RWPE2 (cell line): ENCODE results near the gene PKP2.

ENCODE experiments used
- ATAC-seq: fragments of 200-7000 bp; cut with Tn5 transposase; 3 replicates; pipeline ENCODE4 v1.9.1; 2021; ENCODE audit warnings: low read depth
- DNase-seq: peaks from one replicate; pipeline ENCODE4 v3.0.0-alpha.2; 2020; ENCODE audit warnings: low spot score
- H3K27ac ChIP-seq: fragments of 450-650 bp; 2 replicates; pipeline ENCODE4 v1.5.1; 2017; ENCODE audit warnings: mild to moderate bottlenecking; ENCODE audit not compliant: poor library complexity, severe bottlenecking
- H3K27me3 ChIP-seq: fragments of 250-450 bp; sonication (Bioruptor Pico); 2 replicates; pipeline ENCODE4 v1.5.1; 2021; ENCODE audit warnings: mild to moderate bottlenecking, moderate library complexity; ENCODE audit not compliant: insufficient read depth, poor library complexity, severe bottlenecking
- H3K36me3 ChIP-seq: fragments of 250-450 bp; sonication (Bioruptor Pico); 2 replicates; pipeline ENCODE4 v1.5.1; 2020; ENCODE audit warnings: low read depth, mild to moderate bottlenecking, moderate library complexity
- H3K4me1 ChIP-seq: fragments of 250-450 bp; sonication (Bioruptor Pico); 2 replicates; pipeline ENCODE4 v1.5.1; 2021; ENCODE audit warnings: mild to moderate bottlenecking, moderate library complexity; ENCODE audit not compliant: insufficient read depth, poor library complexity, severe bottlenecking
- H3K4me3 ChIP-seq: fragments of 250-450 bp; sonication (Bioruptor Pico); 2 replicates; pipeline ENCODE4 v1.5.1; 2021; ENCODE audit warnings: mild to moderate bottlenecking, moderate library complexity; ENCODE audit not compliant: severe bottlenecking
- H3K9me3 ChIP-seq: fragments of 250-450 bp; sonication (Bioruptor Pico); 2 replicates; pipeline ENCODE4 v1.5.1; 2021; ENCODE audit warnings: mild to moderate bottlenecking, moderate library complexity; ENCODE audit not compliant: severe bottlenecking
- CTCF ChIP-seq: fragments of 450-650 bp; IDR thresholded peaks from one replicate; pipeline ENCODE4 v1.5.1; 2017; ENCODE audit warnings: mild to moderate bottlenecking, moderate library complexity; ENCODE audit not compliant: poor library complexity, severe bottlenecking

PKP2 gene

GRCh38 chr12:32843528-32844095 is 53.0 kb downstream of the PKP2 start:
- ATAC-seq: no peak
- H3K27me3 ChIP-seq: no peaks in the 10 kb centered on the region
- no peak for TF ChIP-seq CTCF
- no peak overlapping the region for H3K27ac ChIP-seq
- peaks cover 33% of the 10 kb centered on the region for H3K36me3 ChIP-seq
- no peak for DNase-seq
- H3K9me3 ChIP-seq: no peaks in the 10 kb centered on the region
- no peak overlapping the region for H3K4me3 ChIP-seq
- peaks cover 7% of the 10 kb centered on the region for H3K4me1 ChIP-seq

- no peak for DNase-seq
- Histone ChIP-seq H3K4me1 (peaks cover 13% of the 10 kb centered on the region), H3K27ac (no peak overlapping the region), H3K4me3 (no peak overlapping the region), H3K36me3 (peaks cover 51% of the 10 kb centered on the region), H3K9me3 (no peaks in the 10 kb centered on the region), H3K27me3 (no peaks in the 10 kb centered on the region)
- no peak for ATAC-seq
- TF ChIP-seq CTCF: no peak
Observed at GRCh38 chr12:32841061-32841460, 55.5 kb downstream of the PKP2 start.

GRCh38 chr12:32839828-32840227 is 56.7 kb downstream of the PKP2 start:
- no peaks in the 10 kb centered on the region for H3K27me3 ChIP-seq
- H3K4me3 ChIP-seq: no peak overlapping the region
- peaks cover 59% of the 10 kb centered on the region for H3K36me3 ChIP-seq
- ATAC-seq (no peak), DNase-seq (no peak)
- no peaks in the 10 kb centered on the region for H3K9me3 ChIP-seq
- no peak for TF ChIP-seq CTCF
- H3K27ac ChIP-seq: no peak overlapping the region
- H3K4me1 ChIP-seq: peaks cover 13% of the 10 kb centered on the region

GRCh38 chr12:32837974-32838373 is 58.6 kb downstream of the PKP2 start:
- DNase-seq (no peak), ATAC-seq (no peak)
- Histone ChIP-seq H3K9me3 (no peaks in the 10 kb centered on the region), H3K36me3 (peaks cover 68% of the 10 kb centered on the region), H3K4me1 (peaks cover 6% of the 10 kb centered on the region), H3K27me3 (no peaks in the 10 kb centered on the region), H3K4me3 (no peak overlapping the region), H3K27ac (no peak overlapping the region)
- no peak for TF ChIP-seq CTCF

GRCh38 chr12:32836710-32837109 is 59.9 kb downstream of the PKP2 start:
- Histone ChIP-seq H3K27me3 (no peaks in the 10 kb centered on the region), H3K4me3 (no peak overlapping the region), H3K36me3 (peaks cover 68% of the 10 kb centered on the region), H3K9me3 (no peaks in the 10 kb centered on the region), H3K27ac (no peak overlapping the region), H3K4me1 (peaks cover 6% of the 10 kb centered on the region)
- ATAC-seq (0 out of 3 replicates have a peak, but pooled peaks have one; percentile 27), DNase-seq (no peak)
- TF ChIP-seq CTCF: no peak
